MM.1S (cell line): ENCODE data around the gene HSPB8.

Experiments
- DNase-seq: peaks from one replicate; pipeline ENCODE4 v3.0.0-alpha.2; 2015
- H2AFZ ChIP-seq: fragments of 300-600 bp; sonication (generic); 2 replicates; pipeline ENCODE4 v1.6.0; 2016; ENCODE audit warnings: antibody characterized with exemption, low read length
- H3F3A ChIP-seq: fragments of 300-600 bp; sonication (generic); 2 replicates; pipeline ENCODE4 v1.6.1; 2016; ENCODE audit warnings: mild to moderate bottlenecking, antibody characterized with exemption, low read length, moderate library complexity, mixed read lengths; ENCODE audit not compliant: insufficient read depth
- H3K27ac ChIP-seq: fragments of 300-600 bp; sonication (generic); 2 replicates; pipeline ENCODE4 v1.5.1; 2016; ENCODE audit warnings: mild to moderate bottlenecking, low read length
- H3K27me3 ChIP-seq: fragments of 300-600 bp; sonication (generic); replicated peaks from 2 replicates; pipeline ENCODE4 v1.6.0; 2016; ENCODE audit warnings: low read length; ENCODE audit not compliant: insufficient read depth
- H3K36me3 ChIP-seq: fragments of 300-600 bp; sonication (generic); replicated peaks from 2 replicates; pipeline ENCODE4 v1.6.1; 2016; ENCODE audit warnings: mild to moderate bottlenecking, low read length, mixed read lengths; ENCODE audit not compliant: insufficient read depth
- H3K4me1 ChIP-seq: fragments of 300-600 bp; sonication (generic); 2 replicates; pipeline ENCODE4 v1.6.1; 2016; ENCODE audit warnings: low read length, mixed read lengths
- H3K4me2 ChIP-seq: fragments of 300-600 bp; sonication (generic); 2 replicates; pipeline ENCODE4 v1.6.0; 2016; ENCODE audit warnings: low read depth, low read length
- H3K4me3 ChIP-seq: fragments of 300-600 bp; sonication (generic); 2 replicates; pipeline ENCODE4 v1.5.1; 2016; ENCODE audit warnings: low read length, mixed read lengths
- H3K79me2 ChIP-seq: fragments of 300-600 bp; sonication (generic); 2 replicates; pipeline ENCODE4 v1.6.1; 2016; ENCODE audit warnings: mixed run types, low read length, mixed read lengths
- H3K9ac ChIP-seq: fragments of 300-600 bp; sonication (generic); 2 replicates; pipeline ENCODE4 v1.6.1; 2016; ENCODE audit warnings: low read length, mixed read lengths
- H3K9me2 ChIP-seq: fragments of 300-600 bp; sonication (generic); replicated peaks from 2 replicates; pipeline ENCODE4 v1.6.1; 2016; ENCODE audit warnings: mild to moderate bottlenecking, low read length, mixed read lengths; ENCODE audit not compliant: insufficient read depth
- H3K9me3 ChIP-seq: fragments of 300-600 bp; sonication (generic); replicated peaks from 2 replicates; pipeline ENCODE4 v1.6.1; 2016; ENCODE audit warnings: mild to moderate bottlenecking, low read length, mixed read lengths; ENCODE audit not compliant: insufficient read depth
- H4K20me1 ChIP-seq: fragments of 300-600 bp; sonication (generic); 2 replicates; pipeline ENCODE4 v1.6.1; 2016; ENCODE audit warnings: mild to moderate bottlenecking, low read length, moderate library complexity, mixed read lengths; ENCODE audit not compliant: insufficient read depth
- EZH2 ChIP-seq: fragments of 300-600 bp; sonication (generic); optimal IDR thresholded peaks from 2 replicates; pipeline ENCODE3; 2017; ENCODE audit warnings: low read depth, mild to moderate bottlenecking, antibody characterized with exemption, low read length, mixed read lengths
- EZH2phosphoT487 ChIP-seq: fragments of 300-600 bp; sonication (generic); IDR thresholded peaks from 2 replicates; pipeline ENCODE4 v1.6.1; 2018; ENCODE audit warnings: antibody characterized with exemption, low read length
- TF ChIP-seq, protein P1 (sequence below): fragments of 300-600 bp; sonication (generic); IDR thresholded peaks from 2 replicates; pipeline ENCODE4 v1.5.1; 2016; ENCODE audit warnings: antibody characterized with exemption, low read length, mixed read lengths

HSPB8 gene

DNA sequence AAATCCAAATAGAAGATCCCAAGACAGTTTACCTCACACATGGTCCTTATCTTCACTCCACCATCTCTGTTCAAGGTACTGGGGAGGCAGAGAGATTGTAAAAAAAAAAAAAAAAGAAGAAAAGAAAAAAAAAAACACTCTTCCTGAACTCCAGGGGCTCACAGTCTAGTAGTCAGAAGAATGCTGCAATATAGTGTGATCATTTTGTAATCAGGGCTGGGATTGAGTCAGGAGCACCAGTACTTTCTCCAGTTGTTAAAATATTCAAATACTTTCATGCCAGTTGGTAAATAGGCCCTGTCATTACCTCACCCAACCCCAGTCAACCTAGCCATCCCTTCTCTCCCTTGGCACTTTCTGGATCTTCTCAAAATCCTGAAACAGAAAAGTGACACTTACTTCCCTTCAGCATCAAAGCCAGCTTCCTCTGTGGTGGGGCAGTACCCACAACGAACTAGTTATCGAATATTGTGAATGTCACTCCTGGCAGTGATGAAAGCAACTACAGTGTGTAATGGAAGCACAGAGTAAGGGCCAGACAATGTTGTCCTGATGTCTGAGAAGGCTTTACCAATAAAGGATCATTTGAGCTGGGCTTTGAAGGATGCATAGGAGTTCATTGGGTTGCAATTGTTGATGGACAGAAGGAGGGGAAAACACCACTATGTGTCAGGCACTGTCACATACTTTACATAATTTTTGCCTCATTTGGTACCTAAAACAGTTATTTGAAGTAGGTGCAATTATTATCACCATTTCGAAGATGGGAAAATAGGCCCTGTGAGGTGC lies 44.3 kb upstream of the HSPB8 start:
- Histone ChIP-seq H3K79me2 (no peaks in the 10 kb centered on the region), H3K9me2 (no peaks in the 10 kb centered on the region), H4K20me1 (no peaks in the 10 kb centered on the region), H2AFZ (no peak overlapping the region), H3K4me3 (no peak overlapping the region), H3K36me3 (no peaks in the 10 kb centered on the region), H3K27me3 (no peaks in the 10 kb centered on the region), H3K27ac (no peak overlapping the region), H3K4me1 (peaks cover 3% of the 10 kb centered on the region; the same call in 1 of the 2 replicates), H3F3A (no peaks in the 10 kb centered on the region), H3K4me2 (no peak overlapping the region), H3K9ac (no peak overlapping the region), H3K9me3 (no peaks in the 10 kb centered on the region)
- DNase-seq: no peak
- no peak for TF ChIP-seq EZH2phosphoT487
- TF ChIP-seq EZH2: no peak
- TF ChIP-seq, protein P1, sequence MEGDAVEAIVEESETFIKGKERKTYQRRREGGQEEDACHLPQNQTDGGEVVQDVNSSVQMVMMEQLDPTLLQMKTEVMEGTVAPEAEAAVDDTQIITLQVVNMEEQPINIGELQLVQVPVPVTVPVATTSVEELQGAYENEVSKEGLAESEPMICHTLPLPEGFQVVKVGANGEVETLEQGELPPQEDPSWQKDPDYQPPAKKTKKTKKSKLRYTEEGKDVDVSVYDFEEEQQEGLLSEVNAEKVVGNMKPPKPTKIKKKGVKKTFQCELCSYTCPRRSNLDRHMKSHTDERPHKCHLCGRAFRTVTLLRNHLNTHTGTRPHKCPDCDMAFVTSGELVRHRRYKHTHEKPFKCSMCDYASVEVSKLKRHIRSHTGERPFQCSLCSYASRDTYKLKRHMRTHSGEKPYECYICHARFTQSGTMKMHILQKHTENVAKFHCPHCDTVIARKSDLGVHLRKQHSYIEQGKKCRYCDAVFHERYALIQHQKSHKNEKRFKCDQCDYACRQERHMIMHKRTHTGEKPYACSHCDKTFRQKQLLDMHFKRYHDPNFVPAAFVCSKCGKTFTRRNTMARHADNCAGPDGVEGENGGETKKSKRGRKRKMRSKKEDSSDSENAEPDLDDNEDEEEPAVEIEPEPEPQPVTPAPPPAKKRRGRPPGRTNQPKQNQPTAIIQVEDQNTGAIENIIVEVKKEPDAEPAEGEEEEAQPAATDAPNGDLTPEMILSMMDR: no peak

GRCh38 chr12:119136811-119137410 lies 41.8 kb upstream of the HSPB8 start:
- no peaks in the 10 kb centered on the region for H3K27me3 ChIP-seq
- H3K4me2 ChIP-seq: no peak overlapping the region
- TF ChIP-seq EZH2phosphoT487 (no peak), EZH2 (no peak)
- TF ChIP-seq, protein P1: no peak
- no peak overlapping the region for H3K27ac ChIP-seq
- no peaks in the 10 kb centered on the region for H3K9me3 ChIP-seq
- no peaks in the 10 kb centered on the region for H3K36me3 ChIP-seq
- H3K79me2 ChIP-seq: no peaks in the 10 kb centered on the region
- H3K4me3 ChIP-seq: no peak overlapping the region
- H3K9me2 ChIP-seq: no peaks in the 10 kb centered on the region
- no peak overlapping the region for H3K9ac ChIP-seq
- no peak for DNase-seq
- H3F3A ChIP-seq: no peaks in the 10 kb centered on the region
- peaks cover 3% of the 10 kb centered on the region; the same call in 1 of the 2 replicates for H3K4me1 ChIP-seq
- no peak overlapping the region for H2AFZ ChIP-seq
- H4K20me1 ChIP-seq: no peaks in the 10 kb centered on the region

DNA sequence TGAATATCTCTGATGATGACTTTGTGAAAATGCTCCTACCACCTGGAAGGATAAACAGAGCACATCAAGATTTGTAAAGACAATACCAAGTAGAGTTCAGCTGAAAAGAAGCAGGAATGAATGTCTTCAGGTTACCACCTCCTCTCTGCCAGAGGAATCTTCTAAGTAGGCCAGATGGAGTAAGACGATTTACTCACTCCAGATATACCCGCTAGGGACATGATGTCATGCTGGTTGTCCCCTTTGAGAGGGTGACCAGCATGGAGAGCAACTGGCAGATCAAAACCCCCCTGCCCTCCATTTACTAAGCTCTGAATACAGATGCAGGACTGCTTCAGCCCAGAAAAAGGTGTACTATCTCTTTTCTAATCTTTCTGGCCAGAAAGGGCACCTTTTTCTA lies 39.3 kb upstream of the HSPB8 start:
- Histone ChIP-seq H3K9ac (no peak overlapping the region), H3K27ac (no peak overlapping the region), H2AFZ (no peak overlapping the region), H3K4me1 (no peaks in the 10 kb centered on the region), H3K4me2 (no peak overlapping the region), H3K36me3 (no peaks in the 10 kb centered on the region), H3K4me3 (no peak overlapping the region), H3K79me2 (no peaks in the 10 kb centered on the region), H3K9me3 (no peaks in the 10 kb centered on the region), H3K27me3 (no peaks in the 10 kb centered on the region), H3F3A (no peaks in the 10 kb centered on the region), H3K9me2 (no peaks in the 10 kb centered on the region), H4K20me1 (no peaks in the 10 kb centered on the region)
- no peak for DNase-seq
- TF ChIP-seq EZH2: no peak
- no peak for TF ChIP-seq EZH2phosphoT487
- TF ChIP-seq, protein P1: no peak
